Activated T-cell treated with anti-CD3 and anti-CD28 coated beads, Interleukin-2, amount 50 U/mL, for 4 hours (primary cell): ENCODE measurements around the gene TMEM100. TPM values are rescaled to one million over a fixed set of nuclear protein-coding genes. Genes with fewer than 3 reads are reported as not detected.

Experiments
- ATAC-seq, 2 donors: fragments of 200-7000 bp; cut with Tn5 transposase; one replicate each; pipeline ENCODE4 v1.10.0; 2021
- DNase-seq: peaks from one replicate; pipeline ENCODE4 v3.0.0-alpha.2; 2020
- H3K27me3 Mint-ChIP-seq: one replicate; pipeline ENCODE4 v1.8.0; 2021; ENCODE audit warnings: low read depth, mixed read lengths
- H3K36me3 Mint-ChIP-seq: one replicate; pipeline ENCODE4 v1.8.0; 2022; ENCODE audit warnings: mixed read lengths; ENCODE audit not compliant: insufficient read depth
- H3K4me1 Mint-ChIP-seq: one replicate; pipeline ENCODE4 v1.8.0; 2021; ENCODE audit warnings: low read depth, mixed read lengths
- H3K4me3 Mint-ChIP-seq: one replicate; pipeline ENCODE4 v1.8.0; 2021; ENCODE audit warnings: mild to moderate bottlenecking, moderate library complexity, mixed read lengths
- H3K9me3 Mint-ChIP-seq: one replicate; pipeline ENCODE4 v1.8.0; 2021; ENCODE audit warnings: mixed read lengths
- total RNA-seq, 3 donors: library from RNA; stranded (reverse); gene quantifications; one replicate each; pipeline ENCODE4 v1.2.1, GENCODE V29; 2021

TMEM100 gene
- total RNA-seq, 3 donors from 2014 or later, result not detected

GRCh38 chr17:55751720-55752250, 29.1 kb upstream of the TMEM100 start:
- no peaks in the 10 kb centered on the region for H3K9me3 Mint-ChIP-seq

DNA sequence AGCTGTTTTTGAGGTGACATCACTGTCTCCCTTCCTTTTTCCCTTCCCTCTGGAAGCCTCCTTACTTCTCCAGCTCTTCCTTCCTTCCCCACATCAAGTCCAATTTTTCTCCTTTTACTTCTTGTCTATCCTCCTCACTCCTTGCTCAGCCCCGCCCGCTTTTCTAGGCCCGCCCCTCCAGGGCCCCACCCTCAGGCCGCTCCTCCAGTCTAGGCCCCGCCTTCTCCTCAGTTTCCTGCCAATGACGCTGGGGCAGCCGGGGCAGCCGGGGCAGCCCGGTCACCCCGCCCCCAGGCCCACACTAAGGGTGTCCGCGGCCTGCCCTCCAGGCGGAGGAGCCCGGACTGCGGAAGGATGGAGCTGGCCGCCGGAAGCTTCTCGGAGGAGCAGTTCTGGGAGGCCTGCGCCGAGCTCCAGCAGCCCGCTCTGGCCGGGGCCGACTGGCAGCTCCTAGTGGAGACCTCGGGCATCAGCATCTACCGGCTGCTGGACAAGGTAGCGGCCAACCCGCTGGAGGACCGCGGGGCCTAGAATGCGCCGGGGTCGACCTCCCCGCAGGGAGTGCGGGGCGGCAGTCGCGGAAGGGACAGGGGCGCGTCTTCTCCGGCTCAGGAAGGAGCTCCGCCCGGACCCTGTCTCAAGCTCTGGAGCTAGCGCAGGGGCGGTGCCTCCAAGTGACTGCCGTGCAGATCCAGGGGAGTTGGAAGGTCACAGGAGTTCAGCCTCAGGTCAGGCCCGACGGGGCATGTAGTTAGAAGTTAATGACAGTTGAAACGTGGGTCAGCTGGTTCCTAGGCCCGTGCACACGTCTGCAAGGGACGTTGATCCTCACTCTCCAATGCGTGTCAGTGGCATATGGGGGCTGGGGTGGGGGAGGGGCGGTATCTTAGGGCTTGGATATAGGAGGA, 28.3 kb upstream of the TMEM100 start, which contains the start of gene PCTP:
PCTP (plus strand) TSS at position 302 of the 908 bp plus-strand sequence; CDS start at position 355, 53 bp downstream.
- peak; percentile 69 for DNase-seq

More at GRCh38 chr17:55751720-55752250, 29.1 kb upstream of the TMEM100 start:
- Mint-ChIP-seq H3K27me3 (peaks cover 17% of the 10 kb centered on the region), H3K4me3 (peak overlapping the region; percentile 84), H3K36me3 (peaks cover 9% of the 10 kb centered on the region), H3K4me1 (peaks cover 15% of the 10 kb centered on the region)
- DNase-seq (no peak), ATAC-seq (no peak)

DNA sequence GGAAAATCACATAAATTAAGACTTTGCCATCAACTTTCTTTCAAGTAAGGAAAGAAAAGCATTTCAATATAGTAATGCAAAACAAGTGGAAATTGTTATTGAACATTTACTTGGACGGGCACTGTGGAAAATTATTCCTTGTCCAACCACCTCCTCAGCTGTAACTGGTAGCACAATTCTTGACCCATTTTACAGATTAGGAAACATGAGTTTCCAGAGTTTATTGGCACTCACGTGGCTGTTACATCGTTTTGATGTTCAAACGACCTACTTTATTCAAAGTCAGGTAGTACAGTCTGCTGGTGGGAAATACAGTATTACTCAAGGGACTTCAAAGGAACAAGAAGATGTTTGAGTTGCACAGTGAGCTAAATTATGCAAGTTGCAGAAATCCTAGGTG, 27.3 kb upstream of the TMEM100 start:
- Mint-ChIP-seq H3K9me3 (no peaks in the 10 kb centered on the region), H3K4me1 (peaks cover 15% of the 10 kb centered on the region), H3K36me3 (peaks cover 5% of the 10 kb centered on the region), H3K27me3 (peaks cover 26% of the 10 kb centered on the region), H3K4me3 (peak overlapping the region; percentile 84)
- no peak for DNase-seq
- no peak for ATAC-seq

More for the DNA sequence above, 28.3 kb upstream of the TMEM100 start, which contains the start of gene PCTP:
- Mint-ChIP-seq H3K36me3 (peaks cover 9% of the 10 kb centered on the region), H3K4me3 (peak within 1 kb of the TSS; percentile 84), H3K9me3 (no peaks in the 10 kb centered on the region), H3K27me3 (peaks cover 21% of the 10 kb centered on the region), H3K4me1 (peaks cover 15% of the 10 kb centered on the region)
- ATAC-seq, result peak; percentile 97 to 98

GRCh38 chr17:55748841-55749240, 26.2 kb upstream of the TMEM100 start:
- H3K4me3 Mint-ChIP-seq, result no peak overlapping the region
- no peaks in the 10 kb centered on the region for H3K9me3 Mint-ChIP-seq
- DNase-seq (no peak), ATAC-seq (no peak)
- H3K36me3 Mint-ChIP-seq, result peaks cover 4% of the 10 kb centered on the region
- peaks cover 26% of the 10 kb centered on the region for H3K27me3 Mint-ChIP-seq
- H3K4me1 Mint-ChIP-seq, result peaks cover 15% of the 10 kb centered on the region

DNA sequence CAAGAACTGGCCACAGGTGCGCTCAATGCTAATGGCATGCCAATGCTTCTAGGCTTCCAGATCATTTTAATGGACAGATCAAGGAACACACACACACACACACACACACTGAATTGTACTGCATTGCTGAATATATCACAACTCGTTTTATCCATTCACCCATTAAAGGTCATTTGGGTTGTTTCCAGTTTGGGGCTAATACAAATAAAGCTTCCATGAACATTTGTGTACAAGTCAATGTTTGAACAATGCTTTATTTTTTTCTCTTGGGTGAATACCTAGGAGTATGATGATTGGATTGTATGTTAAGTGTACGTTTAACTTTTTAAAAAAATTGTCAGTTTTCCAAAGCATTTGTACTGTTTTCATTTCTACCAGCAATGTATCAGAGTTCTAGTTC, 24.5 kb upstream of the TMEM100 start:
- no peaks in the 10 kb centered on the region for H3K9me3 Mint-ChIP-seq
- peaks cover 13% of the 10 kb centered on the region for H3K4me1 Mint-ChIP-seq
- peaks cover 26% of the 10 kb centered on the region for H3K27me3 Mint-ChIP-seq
- DNase-seq (no peak), ATAC-seq (no peak)
- H3K36me3 Mint-ChIP-seq, result no peaks in the 10 kb centered on the region
- no peak overlapping the region for H3K4me3 Mint-ChIP-seq

- Mint-ChIP-seq H3K4me3 (no peak overlapping the region), H3K27me3 (peaks cover 26% of the 10 kb centered on the region), H3K9me3 (no peaks in the 10 kb centered on the region), H3K36me3 (no peaks in the 10 kb centered on the region), H3K4me1 (peaks cover 7% of the 10 kb centered on the region)
- no peak for ATAC-seq
- no peak for DNase-seq
Observed at GRCh38 chr17:55746466-55746865, 23.8 kb upstream of the TMEM100 start.

DNA sequence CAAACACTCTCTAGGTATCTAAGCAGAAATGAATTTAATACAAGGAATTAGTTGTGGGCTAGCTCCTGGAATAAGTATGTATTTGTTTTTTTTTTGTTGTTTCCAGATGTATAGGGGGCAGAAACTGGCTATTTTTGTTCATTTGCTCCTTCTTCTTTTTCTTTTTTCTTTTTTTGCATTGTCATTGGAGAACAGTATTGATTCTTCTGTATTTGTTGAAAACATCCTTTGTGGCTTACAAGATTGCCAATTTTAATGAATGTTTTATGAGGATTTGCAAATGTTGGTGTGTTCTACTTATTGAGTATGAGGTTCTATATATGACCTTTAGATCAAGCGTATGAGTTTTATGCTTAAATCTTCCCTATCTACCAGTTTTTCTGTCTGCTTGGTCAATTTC, 22.6 kb upstream of the TMEM100 start:
- H3K27me3 Mint-ChIP-seq, result peaks cover 31% of the 10 kb centered on the region
- ATAC-seq, result no peak
- no peak overlapping the region for H3K4me3 Mint-ChIP-seq

DNA sequence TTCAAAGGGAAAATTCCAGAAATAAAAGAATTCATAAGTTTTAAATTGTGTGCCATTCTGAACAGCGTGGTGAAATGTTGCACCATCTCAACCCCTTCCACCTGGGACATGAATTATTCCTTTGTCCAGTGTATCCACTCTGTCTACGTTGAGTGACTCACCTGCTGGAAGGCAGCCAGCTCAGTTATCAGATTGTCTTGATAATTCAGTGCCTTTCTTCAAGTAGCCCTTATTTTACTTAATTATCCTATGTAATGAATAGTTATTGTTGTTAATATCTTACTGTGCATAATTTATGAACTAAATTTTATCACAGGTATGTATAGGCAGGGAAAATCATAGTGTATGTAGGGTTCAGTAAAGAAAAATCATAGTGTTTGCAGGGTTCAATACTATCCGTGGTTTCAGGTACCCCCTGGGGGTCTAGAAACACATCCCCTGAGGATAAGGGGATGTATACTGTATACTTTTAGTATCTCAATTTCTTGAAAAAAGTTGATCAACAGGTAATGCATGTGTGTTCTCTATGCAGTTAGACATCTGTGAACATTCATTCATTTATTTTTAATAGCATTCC, 20.5 kb upstream of the TMEM100 start:
- ATAC-seq, result no peak
- H3K9me3 Mint-ChIP-seq, result no peaks in the 10 kb centered on the region
- H3K36me3 Mint-ChIP-seq, result no peaks in the 10 kb centered on the region
- no peak overlapping the region for H3K4me3 Mint-ChIP-seq
- peaks cover 24% of the 10 kb centered on the region for H3K27me3 Mint-ChIP-seq
- DNase-seq, result no peak
- H3K4me1 Mint-ChIP-seq, result no peaks in the 10 kb centered on the region

More for the DNA sequence above, 22.6 kb upstream of the TMEM100 start:
- Mint-ChIP-seq H3K36me3 (no peaks in the 10 kb centered on the region), H3K9me3 (no peaks in the 10 kb centered on the region), H3K4me1 (no peaks in the 10 kb centered on the region)
- DNase-seq, result no peak

DNA sequence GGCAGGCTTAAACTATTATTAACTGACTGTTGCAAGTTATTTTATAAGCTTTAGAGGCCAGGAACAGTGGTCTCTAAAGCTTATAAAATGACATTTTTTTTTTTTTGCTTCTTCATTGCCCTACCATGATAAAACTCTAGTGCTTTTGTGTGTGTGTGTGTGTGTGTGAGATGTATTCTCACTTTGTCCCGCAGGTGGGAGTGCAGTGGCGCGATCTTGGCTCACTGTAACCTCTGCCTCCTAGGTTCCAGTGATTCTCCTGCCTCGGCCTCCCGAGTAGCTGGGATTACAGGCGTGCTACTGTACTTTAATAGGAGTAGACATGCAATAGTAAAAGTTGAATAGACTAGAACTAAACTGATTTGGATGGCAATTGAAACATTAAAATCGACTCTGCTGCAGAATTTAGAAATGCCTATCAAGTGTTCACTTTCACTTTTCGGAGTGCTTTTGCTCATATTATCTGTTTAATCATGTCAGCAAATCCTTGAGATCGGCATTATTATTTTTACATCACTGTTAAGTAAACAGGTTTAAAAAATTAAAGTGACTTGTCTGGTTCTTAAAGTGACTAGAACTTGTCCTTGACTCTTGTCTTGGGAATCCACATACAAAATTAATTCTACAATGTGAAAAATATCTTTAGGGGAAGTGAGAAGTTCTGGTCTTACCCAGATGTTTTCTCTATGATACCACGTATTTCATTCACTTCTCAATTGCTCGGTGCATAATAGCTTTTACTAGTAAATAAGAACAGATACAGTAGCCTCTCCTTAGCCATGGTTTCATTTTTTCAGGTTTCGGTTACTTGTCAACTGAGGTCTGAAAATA, 19.8 kb upstream of the TMEM100 start:
- no peaks in the 10 kb centered on the region for H3K36me3 Mint-ChIP-seq
- ATAC-seq (no peak), DNase-seq (no peak)
- no peaks in the 10 kb centered on the region for H3K4me1 Mint-ChIP-seq
- peaks cover 19% of the 10 kb centered on the region for H3K27me3 Mint-ChIP-seq
- no peak overlapping the region for H3K4me3 Mint-ChIP-seq
- no peaks in the 10 kb centered on the region for H3K9me3 Mint-ChIP-seq

DNA sequence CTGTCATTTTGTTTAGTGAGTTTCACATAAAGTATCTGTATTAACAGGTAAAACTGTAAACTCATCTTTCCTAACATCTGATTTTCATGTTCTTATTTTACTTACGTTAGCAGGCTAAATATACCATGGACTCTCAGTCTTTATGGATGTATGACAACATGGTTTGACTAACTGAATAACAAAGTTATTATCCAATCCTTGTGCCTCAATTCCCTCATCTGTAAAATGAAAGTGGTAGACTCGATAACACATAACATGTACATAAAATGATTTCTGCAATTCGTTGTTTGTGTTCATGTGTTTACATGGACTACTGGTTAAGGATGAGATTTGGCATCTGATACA, 18.7 kb upstream of the TMEM100 start:
- DNase-seq (no peak), ATAC-seq (no peak)
- no peaks in the 10 kb centered on the region for H3K4me1 Mint-ChIP-seq
- no peaks in the 10 kb centered on the region for H3K9me3 Mint-ChIP-seq
- H3K4me3 Mint-ChIP-seq, result no peak overlapping the region
- no peaks in the 10 kb centered on the region for H3K36me3 Mint-ChIP-seq
- peaks cover 12% of the 10 kb centered on the region for H3K27me3 Mint-ChIP-seq

DNA sequence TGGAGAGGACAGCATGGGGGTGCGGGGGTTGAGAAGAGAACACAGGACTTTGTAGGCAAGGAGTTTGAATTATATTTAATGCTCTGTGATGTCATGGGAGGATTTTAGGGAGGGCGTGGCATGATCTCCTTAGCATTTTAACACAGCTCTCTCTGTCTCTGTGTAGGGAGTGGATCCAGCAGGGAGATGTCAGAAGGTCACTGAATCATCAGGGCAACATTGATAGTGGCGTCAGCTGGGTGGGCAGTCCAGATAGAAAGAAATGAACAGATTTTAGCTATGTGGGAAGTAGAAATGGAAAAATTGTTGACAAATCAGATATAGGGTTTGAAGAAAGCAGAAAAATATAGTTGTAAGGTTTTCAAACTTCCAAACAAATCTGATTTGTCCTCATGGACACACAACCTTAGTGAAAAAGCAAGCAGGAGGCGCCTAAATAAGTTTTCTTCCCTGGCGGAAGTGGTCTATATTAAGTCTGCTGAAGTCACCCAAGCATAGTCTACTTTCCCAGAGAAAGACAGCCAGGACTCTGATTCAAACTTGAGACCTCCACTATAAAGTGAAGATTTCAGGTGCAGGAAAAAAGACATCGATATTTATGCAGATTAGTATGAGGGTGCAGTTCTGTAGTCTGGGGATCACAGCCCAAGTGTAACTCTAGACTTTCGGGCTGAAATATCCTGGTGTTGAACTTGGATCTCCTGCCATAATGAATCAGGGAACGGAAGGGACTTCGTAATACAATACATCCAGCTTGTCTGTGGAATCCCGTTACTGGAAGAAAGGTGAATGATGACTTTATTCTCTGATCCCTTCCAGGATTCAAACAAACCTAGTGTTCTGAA, 18.1 kb upstream of the TMEM100 start:
- ATAC-seq, result no peak
- Mint-ChIP-seq H3K9me3 (no peaks in the 10 kb centered on the region), H3K36me3 (no peaks in the 10 kb centered on the region)

DNA sequence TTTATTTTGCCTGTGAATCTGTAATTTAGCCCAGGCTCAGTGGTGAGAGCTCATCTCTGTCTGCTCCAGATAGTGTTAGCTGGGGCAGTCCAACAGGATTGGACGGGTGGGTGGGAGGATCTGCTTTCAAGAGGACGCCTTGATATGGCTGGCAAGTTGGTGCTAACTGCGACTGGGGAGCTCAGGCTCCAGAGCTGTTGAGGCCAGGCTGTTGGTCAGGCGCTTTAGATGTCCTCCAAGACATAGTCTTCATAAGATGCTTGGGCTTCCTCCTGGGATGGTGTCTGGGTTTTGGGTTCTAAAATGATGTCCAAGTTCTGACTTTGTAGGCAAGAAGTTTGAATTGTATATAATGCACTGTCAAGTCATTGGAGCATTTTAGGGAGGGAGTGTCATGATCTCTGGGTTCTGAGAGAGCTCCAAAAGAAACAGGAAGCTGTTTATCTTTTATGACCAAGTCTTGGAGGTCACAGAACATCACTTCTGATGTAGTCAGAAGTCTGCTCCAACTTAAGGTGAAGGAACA, 15.4 kb upstream of the TMEM100 start:
- Mint-ChIP-seq H3K36me3 (no peaks in the 10 kb centered on the region), H3K9me3 (no peaks in the 10 kb centered on the region), H3K4me1 (peaks cover 16% of the 10 kb centered on the region), H3K27me3 (peaks cover 5% of the 10 kb centered on the region), H3K4me3 (no peak overlapping the region)
- ATAC-seq (no peak), DNase-seq (no peak)

More for the DNA sequence above, 18.1 kb upstream of the TMEM100 start:
- no peak overlapping the region for H3K4me3 Mint-ChIP-seq
- peaks cover 2% of the 10 kb centered on the region for H3K4me1 Mint-ChIP-seq
- H3K27me3 Mint-ChIP-seq, result peaks cover 10% of the 10 kb centered on the region
- no peak for DNase-seq

- Mint-ChIP-seq H3K4me1 (peaks cover 16% of the 10 kb centered on the region), H3K27me3 (peaks cover 15% of the 10 kb centered on the region), H3K36me3 (no peaks in the 10 kb centered on the region), H3K9me3 (no peaks in the 10 kb centered on the region), H3K4me3 (no peak overlapping the region)
- ATAC-seq (no peak), DNase-seq (no peak)
Observed at GRCh38 chr17:55735731-55736405, 13.2 kb upstream of the TMEM100 start.
